HepG2 (cell line): ENCODE measurements around the gene ZFP36. TPM values are rescaled to one million over a fixed set of nuclear protein-coding genes. Genes with fewer than 3 reads are reported as not detected.

Experiments used
- BRF2 ChIP-seq: sonication (generic); formaldehyde crosslinking; IDR thresholded peaks from 2 replicates; pipeline ENCODE4 v1.8.1; 2022; ENCODE audit warnings: mild to moderate bottlenecking, missing genetic modification reagents
- FOXC1 ChIP-seq: sonication (generic); formaldehyde crosslinking; IDR thresholded peaks from 2 replicates; pipeline ENCODE4 v1.8.0; 2022; ENCODE audit warnings: mild to moderate bottlenecking, missing genetic modification reagents, borderline replicate concordance
- GATAD2A ChIP-seq: IDR thresholded peaks from 2 replicates; pipeline ENCODE4 v1.6.1; 2016
- HNRNPH1 ChIP-seq: fragments of 200-400 bp; formaldehyde crosslinking; optimal IDR thresholded peaks from 2 replicates; pipeline ENCODE3; 2017; ENCODE audit warnings: mild to moderate bottlenecking, low read depth, low read length
- PATZ1 ChIP-seq: sonication (generic); formaldehyde crosslinking; IDR thresholded peaks from 2 replicates; pipeline ENCODE4 v1.4.0; 2020; ENCODE audit warnings: missing genetic modification reagents
- TBP ChIP-seq: sonication (generic); formaldehyde crosslinking; IDR thresholded peaks from 2 replicates; pipeline ENCODE4 v1.5.0; 2020; ENCODE audit warnings: missing genetic modification reagents
- TFDP2 ChIP-seq: sonication (generic); formaldehyde crosslinking; IDR thresholded peaks from 2 replicates; pipeline ENCODE4 v1.4.0; 2020; ENCODE audit warnings: missing genetic modification reagents
- ZGPAT ChIP-seq: IDR thresholded peaks from 2 replicates; pipeline ENCODE4 v1.6.1; 2016; ENCODE audit warnings: mild to moderate bottlenecking
- ZNF281 ChIP-seq: sonication (generic); formaldehyde crosslinking; IDR thresholded peaks from 2 replicates; pipeline ENCODE4 v1.4.0; 2020; ENCODE audit warnings: missing genetic modification reagents, borderline replicate concordance
- ZNF430 ChIP-seq: sonication (generic); formaldehyde crosslinking; IDR thresholded peaks from 2 replicates; pipeline ENCODE4 v1.9.0; 2021; ENCODE audit warnings: mild to moderate bottlenecking, missing genetic modification reagents
- ZNF451 ChIP-seq: sonication (generic); formaldehyde crosslinking; IDR thresholded peaks from 2 replicates; pipeline ENCODE4 v1.5.0; 2020; ENCODE audit warnings: mild to moderate bottlenecking, missing genetic modification reagents
- ZNF510 ChIP-seq: sonication (generic); formaldehyde crosslinking; IDR thresholded peaks from 2 replicates; pipeline ENCODE4 v1.4.0; 2020; ENCODE audit warnings: low read depth, mild to moderate bottlenecking, missing genetic modification reagents
- ZNF724P ChIP-seq: sonication (generic); formaldehyde crosslinking; IDR thresholded peaks from 2 replicates; pipeline ENCODE4 v1.8.0; 2022; ENCODE audit warnings: missing genetic modification reagents, borderline replicate concordance
- polyA plus RNA-seq, 8 experiments: library from polyadenylated mRNA; depleted of rRNA in 3 of 8; stranded (reverse) in 7 of 8; unstranded in 1 of 8; fragments of >200 nt; fragmentation: Illumina TruSeq in 4 of 8; extraction: Trizol in 4 of 8; gene quantifications; 2 replicates each; pipeline versions ENCODE4 v1.2.1 to v1.2.3, GENCODE V29; 2011 to 2016; ENCODE audit warnings: low read depth in 4 of 8, missing spikeins in 1 of 8, mixed read lengths in 1 of 8; ENCODE audit not compliant: insufficient read depth in 1 of 8
- total RNA-seq, 5 experiments: library from RNA; depleted of rRNA; stranded (reverse); fragments of >200 nt; fragmentation: Illumina TruSeq; extraction: Trizol; gene quantifications; 2 replicates each; pipeline ENCODE4 v1.2.3, GENCODE V29; 2016; ENCODE audit warnings: low read depth in 1 of 5

The ZFP36 gene
- total and polyA plus RNA-seq, 2 of the 13 experiments (the other 11 are each of a cell fraction or from before 2014, with no cell fraction given): 1.4 to 1.7 TPM

GRCh38 chr19:39405958-39406655 lies 540 bp upstream of the ZFP36 start (continued):
- TF ChIP-seq ZGPAT (CRISPR knock-in tag) (peak; percentile 10; the same call in 1 of the 2 replicates), TFDP2 (CRISPR knock-in tag) (peak; percentile 6; the same call in 1 of the 2 replicates), TBP (0 out of 2 replicates have a peak, but pooled peaks have one; percentile 14), ZNF724P (CRISPR knock-in tag) (no peak), FOXC1 (CRISPR knock-in tag) (peak; percentile 15; the same call in 1 of the 2 replicates), BRF2 (CRISPR knock-in tag) (no peak), HNRNPH1 (no peak), PATZ1 (CRISPR knock-in tag) (peak; percentile 25; the same call in 1 of the 2 replicates), ZNF451 (CRISPR knock-in tag) (0 out of 2 replicates have a peak, but pooled peaks have one; percentile 0), GATAD2A (CRISPR knock-in tag) (0 out of 2 replicates have a peak, but pooled peaks have one; percentile 2), ZNF281 (CRISPR knock-in tag) (peak; percentile 72; the same call in 1 of the 2 replicates), ZNF430 (CRISPR knock-in tag) (0 out of 2 replicates have a peak, but pooled peaks have one; percentile 8), ZNF510 (0 out of 2 replicates have a peak, but pooled peaks have one; percentile 19)
- TF ChIP-seq, all 625 proteins: peak for 16
